NCI-H526 treated with DMSO at 0.1 percent for 48 hours (cell line): ENCODE measurements around the gene ZFAND3.

ENCODE experiments used
- DNase-seq: peaks from one replicate; lab custom pipeline; 2025; lab: John Stamatoyannopoulos, UW

The ZFAND3 gene

GRCh38 chr6:38004908-38005307, 185.4 kb downstream of the ZFAND3 start:
- no peak for DNase-seq

DNA sequence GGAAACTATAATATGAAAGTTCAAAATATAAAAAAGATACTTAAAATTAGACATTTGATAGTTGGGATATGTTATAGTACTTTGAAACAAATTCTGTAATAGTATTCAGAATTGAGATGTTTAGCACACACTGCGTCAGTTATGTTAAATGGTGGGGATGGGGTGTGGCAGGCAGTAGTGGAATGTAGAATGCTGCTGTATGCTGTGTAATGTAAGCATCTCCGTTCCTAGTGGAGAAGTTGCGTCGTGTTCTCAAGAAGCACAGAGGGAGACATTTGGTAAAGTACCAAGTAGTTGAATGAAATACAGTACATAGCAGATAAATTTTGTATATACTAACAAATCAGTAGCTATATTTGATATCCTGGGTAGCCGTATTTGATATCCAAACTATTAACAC, 192.4 kb downstream of the ZFAND3 start:
- no peak for DNase-seq

- peak; percentile 46 for DNase-seq
Observed at GRCh38 chr6:38012573-38012972, 193.0 kb downstream of the ZFAND3 start.

- DNase-seq, result no peak
Observed at GRCh38 chr6:38015341-38015740, 195.8 kb downstream of the ZFAND3 start.

DNA sequence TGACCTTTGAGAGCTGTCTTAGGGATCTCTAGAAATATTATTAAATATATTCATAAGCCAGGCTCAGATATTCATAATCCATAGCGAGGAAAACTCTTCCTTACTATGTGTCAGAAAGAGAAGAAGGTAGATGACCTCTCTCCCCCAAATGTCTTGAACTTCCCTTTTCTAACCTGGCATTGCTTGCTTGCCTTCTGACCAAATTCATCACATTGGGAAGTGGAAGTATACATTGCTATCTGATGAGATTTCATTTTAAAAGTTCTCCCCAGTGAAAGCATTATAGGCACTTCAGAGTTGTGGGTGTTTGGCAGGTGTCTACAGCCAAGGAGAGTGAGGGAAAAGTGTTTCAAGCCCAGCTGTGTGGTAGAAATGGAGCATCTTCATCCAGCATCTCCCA, 197.3 kb downstream of the ZFAND3 start:
- DNase-seq, result no peak

DNA sequence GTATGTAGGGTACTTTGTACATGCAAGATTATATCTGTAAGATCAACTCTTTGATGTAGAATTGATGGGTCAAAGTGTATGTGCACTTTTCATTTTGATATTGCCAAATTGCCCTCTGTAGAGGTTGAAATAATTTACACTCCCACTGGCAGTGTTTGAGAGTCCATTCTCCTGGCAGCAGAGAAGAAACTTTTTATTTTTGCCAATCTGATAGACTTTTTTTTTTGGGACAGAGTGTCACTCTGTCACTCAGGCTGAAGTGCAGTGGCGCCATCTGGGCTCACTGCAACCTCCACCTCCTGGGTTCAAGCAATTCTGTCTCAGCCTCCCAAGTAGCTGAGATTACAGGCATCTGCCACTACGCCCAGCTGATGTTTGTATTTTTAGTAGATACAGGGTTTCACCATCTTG, 199.2 kb downstream of the ZFAND3 start:
- no peak for DNase-seq

GRCh38 chr6:38020593-38020992, 201.1 kb downstream of the ZFAND3 start:
- DNase-seq, result no peak

GRCh38 chr6:38021029-38021428, 201.5 kb downstream of the ZFAND3 start:
- no peak for DNase-seq

DNA sequence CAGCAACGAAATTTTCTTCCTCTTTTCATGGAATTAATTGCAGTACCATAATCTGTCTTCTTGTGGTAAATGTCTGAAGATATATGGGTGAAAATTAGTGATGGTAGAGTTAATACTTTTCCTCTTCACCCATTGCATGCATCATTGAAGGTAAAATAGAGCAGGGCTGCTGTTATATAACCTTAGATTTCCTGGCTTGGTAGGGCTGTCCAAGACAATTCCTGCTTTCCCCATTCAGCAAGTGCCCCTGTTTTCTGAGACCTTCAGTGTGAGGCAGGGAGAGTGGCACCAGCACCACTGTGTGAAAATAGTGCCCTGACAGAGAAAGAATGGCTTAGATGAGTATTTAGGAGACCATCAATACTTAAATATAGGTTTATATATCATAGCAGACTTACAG, 202.0 kb downstream of the ZFAND3 start:
- no peak for DNase-seq

- no peak for DNase-seq
Observed at GRCh38 chr6:38022688-38023087, 203.2 kb downstream of the ZFAND3 start.

DNA sequence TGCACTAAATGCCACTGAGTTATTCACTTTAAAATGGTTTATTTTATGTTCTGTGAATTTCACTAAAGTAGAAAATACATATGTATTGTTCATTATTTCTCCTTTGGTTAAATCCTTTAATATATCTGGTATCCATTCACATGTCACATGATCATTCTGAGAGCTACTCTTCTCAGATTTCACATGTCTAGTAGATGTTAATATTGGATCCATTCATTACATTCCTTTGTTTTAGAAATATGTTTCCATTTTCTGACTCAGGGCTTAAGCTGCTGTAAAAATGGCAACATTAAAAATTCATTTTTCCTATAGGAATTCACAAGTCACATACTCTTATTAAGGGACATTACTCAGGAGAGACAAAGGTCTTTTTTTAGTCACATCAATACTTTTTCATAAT, 205.4 kb downstream of the ZFAND3 start:
- DNase-seq, result no peak

- no peak for DNase-seq
Observed at GRCh38 chr6:38025451-38025850, 205.9 kb downstream of the ZFAND3 start.

GRCh38 chr6:38027685-38028373, 208.3 kb downstream of the ZFAND3 start:
- no peak for DNase-seq

GRCh38 chr6:38030380-38030779, 210.9 kb downstream of the ZFAND3 start:
- DNase-seq, result no peak

- no peak for DNase-seq
Observed at GRCh38 chr6:38032797-38033196, 213.3 kb downstream of the ZFAND3 start.

DNA sequence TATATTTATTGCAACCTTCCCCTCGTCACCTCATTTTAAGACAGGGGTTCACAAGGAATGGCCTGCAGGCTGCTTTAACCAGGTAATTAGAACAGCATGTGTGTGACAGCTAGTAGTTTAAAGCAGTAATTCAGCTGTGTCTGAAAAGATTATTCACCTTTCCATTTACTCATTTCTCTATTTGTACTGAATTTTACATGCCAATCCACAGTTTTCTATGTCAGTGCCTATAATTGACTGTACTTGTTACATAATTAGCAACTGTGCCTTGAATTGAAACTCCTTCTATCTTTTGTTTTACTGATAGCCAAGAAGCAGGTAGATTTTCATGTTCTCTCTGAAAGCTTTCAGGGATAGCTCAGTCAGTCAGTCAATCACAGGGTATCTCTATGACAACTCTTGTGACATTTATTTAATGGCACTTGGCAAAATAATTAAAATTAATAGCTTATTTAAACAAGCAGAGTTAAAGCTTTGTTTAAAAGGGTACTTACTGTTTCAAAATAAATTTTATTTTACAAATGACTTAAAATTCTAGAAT, 214.0 kb downstream of the ZFAND3 start:
- DNase-seq, result no peak

- DNase-seq, result peak; percentile 36
Observed at GRCh38 chr6:38034274-38034914, 214.9 kb downstream of the ZFAND3 start.

DNA sequence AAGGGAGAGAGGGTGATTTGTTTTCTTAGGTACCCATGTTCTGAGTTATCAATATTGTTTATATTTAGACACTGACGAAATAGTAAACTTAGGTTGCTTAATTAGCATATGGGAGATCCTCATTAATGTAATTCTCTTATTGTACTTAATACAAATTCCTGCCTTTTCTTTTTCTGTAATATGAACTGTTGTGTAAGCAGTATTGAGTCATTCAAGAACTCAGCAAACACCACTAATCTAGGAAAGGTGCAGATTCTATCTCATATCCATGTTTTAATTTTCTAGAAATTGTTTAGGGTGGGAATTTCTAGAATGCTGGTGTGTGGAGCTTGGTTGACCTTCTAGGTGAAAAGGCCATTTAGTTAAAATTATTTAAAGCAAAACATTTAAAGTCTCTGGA, 216.0 kb downstream of the ZFAND3 start:
- DNase-seq, result no peak

DNA sequence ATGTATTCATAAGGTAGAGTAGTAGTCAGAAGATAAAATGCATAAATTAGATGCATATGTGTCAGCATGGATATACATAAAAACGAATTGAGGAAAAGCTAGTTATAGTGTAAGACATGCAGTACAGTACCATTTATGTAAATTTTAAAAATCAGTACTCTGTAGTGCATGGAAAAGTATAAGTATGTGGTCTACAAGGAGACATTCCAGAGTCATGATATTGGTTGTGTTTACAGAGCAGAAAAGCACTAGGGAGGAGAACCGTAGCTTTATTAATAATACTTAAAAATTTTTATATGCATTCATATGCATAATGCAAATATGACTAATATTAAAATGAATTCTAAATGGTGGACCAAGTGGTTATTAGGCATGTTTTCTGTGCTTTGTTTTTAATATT, 220.0 kb downstream of the ZFAND3 start:
- no peak for DNase-seq

GRCh38 chr6:38040254-38040653, 220.7 kb downstream of the ZFAND3 start:
- no peak for DNase-seq

- no peak for DNase-seq
Observed at GRCh38 chr6:38043259-38043753, 223.8 kb downstream of the ZFAND3 start.

- DNase-seq, result no peak
Observed at GRCh38 chr6:38045701-38046305, 226.3 kb downstream of the ZFAND3 start.

GRCh38 chr6:38047562-38047961, 228.0 kb downstream of the ZFAND3 start:
- DNase-seq, result no peak
